Stimulated activated CD8-positive, alpha-beta memory T cell treated with anti-CD3 and anti-CD28 coated beads, Interleukin-4, amount 100 ng/mL, for 1 hour (primary cell): ENCODE measurements around the gene MAP6.
"Not testable (repeated sequence)": the region's sequence is repeated elsewhere in the genome, so short reads cannot be mapped to it uniquely, and the experiment has no call there.

Experiments
- DNase-seq, 2 donors: peaks; one replicate each; pipeline ENCODE4 v3.0.0-alpha.2; 2020; ENCODE audit warnings: low read depth in 2 of 2, low spot score in 1 of 2

MAP6 gene

DNA sequence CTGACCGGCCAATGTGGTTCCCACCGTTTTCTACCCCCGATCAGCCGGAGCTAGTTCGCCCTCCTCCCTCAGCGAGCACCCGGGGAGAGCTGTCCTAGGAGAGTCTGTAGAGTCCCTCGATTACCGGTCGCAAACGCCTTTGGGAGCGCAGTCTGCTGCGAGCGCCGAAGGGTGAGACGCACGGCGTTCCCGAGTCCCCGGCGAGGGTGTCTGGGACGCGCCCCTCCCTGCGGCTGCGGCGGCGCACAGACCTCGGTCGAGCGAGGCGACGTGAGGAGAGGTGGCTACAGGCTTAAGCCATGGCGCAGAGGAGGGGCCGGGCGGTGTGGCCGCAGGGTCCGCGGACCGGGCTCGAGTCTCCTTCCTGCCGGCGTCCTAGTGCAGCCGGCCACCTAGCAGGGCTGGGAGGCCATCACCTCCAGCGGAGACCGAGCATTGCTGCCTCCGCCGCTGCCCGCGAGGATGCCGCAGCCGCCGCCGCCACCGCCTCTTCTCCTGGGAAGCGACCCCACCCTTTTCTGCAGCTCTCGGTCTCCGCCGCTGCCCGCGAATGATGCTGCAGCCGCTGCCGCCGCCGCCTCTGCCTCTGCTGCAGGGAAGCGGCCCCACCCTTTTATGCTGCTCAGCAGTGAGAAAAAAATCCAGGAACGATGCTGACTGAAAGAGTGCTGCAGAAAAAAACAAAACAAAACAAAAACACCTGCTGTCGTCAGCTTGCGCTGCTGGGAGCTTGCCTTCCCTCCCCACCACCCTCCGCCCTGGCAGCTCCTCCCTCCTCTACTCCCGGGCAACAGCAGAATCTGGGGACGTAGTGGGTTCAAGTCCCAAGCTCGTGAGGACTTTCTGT is at the start of gene MAP6:
Gene MAP6 (minus strand): TSS at position 588 of the 847 bp plus-strand sequence. CDS start 669 bp downstream, outside the sequence.
- no peak for DNase-seq

GRCh38 chr11:75717608-75718418 is 49.0 kb upstream of the MAP6 start, which contains the start of gene MOGAT2:
Gene MOGAT2, plus strand, starts transcription at chr11:75717838. Its CDS starts 51 bp downstream, at chr11:75717889.
- DNase-seq: no peak

- no peak for DNase-seq
Observed at GRCh38 chr11:75716659-75717058, 47.8 kb upstream of the MAP6 start.

GRCh38 chr11:75715688-75716087 is 46.9 kb upstream of the MAP6 start:
- no peak for DNase-seq

DNA sequence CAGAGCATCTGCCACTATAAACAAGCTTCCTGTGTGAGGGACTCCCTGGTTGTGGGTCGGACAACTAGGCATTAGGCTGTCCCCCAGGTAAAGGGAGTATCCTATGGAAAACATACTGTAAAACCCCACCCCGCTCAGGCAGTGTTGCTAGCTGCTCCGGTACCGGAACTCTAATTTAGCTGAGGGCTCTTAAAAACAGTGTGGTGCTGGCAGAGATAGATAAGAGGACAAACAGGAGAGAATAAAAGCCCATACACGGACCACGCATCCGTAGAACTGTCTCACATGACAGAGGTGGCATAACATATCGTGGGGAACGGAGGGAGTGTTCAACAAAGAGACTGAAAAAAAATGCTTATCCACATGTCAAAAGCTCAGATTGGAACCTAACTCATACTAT is 45.4 kb upstream of the MAP6 start:
- DNase-seq: no peak

- peak; percentile 29 to 33 for DNase-seq
Observed at GRCh38 chr11:75706260-75706729, 37.5 kb upstream of the MAP6 start.

- DNase-seq: no peak
Observed at GRCh38 chr11:75705541-75705940, 36.7 kb upstream of the MAP6 start.

DNA sequence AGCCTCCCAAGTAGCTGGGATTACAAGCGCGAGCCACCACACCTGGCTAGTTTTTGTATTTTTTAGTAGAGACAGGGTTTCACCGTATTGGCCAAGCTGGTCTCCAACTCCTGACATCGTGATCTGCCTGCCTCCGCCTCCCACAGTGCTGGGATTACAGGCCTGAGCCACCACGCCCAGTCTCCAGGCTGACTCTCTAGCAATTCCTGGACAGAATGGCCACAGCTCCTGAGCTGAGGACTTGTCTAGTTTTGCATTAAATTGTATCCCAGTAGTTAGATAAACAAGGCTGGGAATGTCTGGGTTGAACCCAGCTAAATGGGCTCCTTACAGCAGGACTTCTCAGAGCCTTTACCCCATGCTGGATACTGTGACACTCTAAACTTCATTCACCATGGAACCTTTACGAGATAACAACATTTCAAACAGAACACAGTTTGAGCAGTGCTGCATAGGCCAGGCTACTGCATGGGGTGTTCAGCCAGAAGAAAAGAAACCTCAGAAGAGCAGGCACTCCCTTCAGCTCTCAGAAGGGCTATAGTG is 34.9 kb upstream of the MAP6 start:
- no peak for DNase-seq

GRCh38 chr11:75700940-75701339 is 32.1 kb upstream of the MAP6 start:
- DNase-seq: no peak

- no peak for DNase-seq
Observed at GRCh38 chr11:75697906-75698581, 29.2 kb upstream of the MAP6 start.

DNA sequence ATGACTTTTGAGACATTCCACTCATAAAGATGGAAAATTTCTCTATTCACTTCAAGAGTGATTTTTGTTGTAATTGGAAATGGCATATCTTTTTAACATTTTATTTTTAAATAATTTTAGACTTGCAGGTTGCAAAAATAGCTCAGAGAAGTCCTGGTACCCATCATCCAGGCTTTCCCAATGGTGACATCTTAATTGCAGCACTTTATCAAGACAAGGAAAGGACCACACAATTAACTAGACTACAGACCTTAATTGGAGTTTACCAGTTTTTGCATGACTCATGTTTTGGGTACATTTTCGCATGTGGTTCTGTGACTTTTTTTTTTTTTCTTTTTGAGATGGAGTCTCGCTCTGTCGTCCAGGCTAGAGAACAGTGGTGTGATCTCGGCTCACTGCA is 23.0 kb upstream of the MAP6 start:
- DNase-seq: no peak

DNA sequence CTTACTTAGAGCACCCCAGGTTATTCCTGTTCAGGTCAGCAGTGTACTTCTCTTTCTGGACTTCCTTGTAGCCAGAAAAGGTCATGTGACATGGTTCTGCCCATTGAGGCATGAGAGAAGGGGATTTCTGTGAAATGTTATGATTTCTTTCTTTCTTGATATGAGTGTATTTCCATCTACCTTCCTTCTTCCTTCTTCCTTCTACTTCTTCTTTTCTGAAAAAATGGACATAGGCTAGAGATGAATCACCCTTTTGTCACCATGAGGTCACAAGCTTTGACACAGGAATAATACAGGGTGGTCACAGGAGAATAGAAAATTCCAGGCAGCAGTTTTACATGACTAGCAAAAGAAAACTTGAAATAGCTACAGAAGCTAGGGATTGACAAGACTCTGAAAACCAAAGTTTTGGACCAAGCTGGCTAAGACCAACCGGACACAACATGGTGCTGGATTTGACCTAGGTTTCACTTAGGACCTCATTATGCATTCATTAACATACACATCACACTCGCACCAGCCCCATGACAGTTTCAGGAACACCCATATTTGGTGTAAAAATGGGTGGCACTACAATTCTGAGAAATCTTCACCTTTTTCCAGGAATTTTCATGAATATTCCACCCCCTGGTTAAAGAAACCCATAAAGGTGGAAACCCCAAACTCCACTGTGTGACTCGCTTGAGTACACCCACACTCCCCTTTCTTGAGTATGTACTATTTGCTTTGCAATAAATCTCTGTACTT is 21.2 kb upstream of the MAP6 start:
- DNase-seq: no peak

GRCh38 chr11:75683856-75684255 is 15.0 kb upstream of the MAP6 start:
- DNase-seq: not testable (repeated sequence)

GRCh38 chr11:75679566-75679965 is 10.7 kb upstream of the MAP6 start:
- DNase-seq: no peak

- DNase-seq: no peak
Observed at GRCh38 chr11:75678620-75679259, 9.9 kb upstream of the MAP6 start.

GRCh38 chr11:75677909-75678308 is 9.1 kb upstream of the MAP6 start:
- DNase-seq: no peak

DNA sequence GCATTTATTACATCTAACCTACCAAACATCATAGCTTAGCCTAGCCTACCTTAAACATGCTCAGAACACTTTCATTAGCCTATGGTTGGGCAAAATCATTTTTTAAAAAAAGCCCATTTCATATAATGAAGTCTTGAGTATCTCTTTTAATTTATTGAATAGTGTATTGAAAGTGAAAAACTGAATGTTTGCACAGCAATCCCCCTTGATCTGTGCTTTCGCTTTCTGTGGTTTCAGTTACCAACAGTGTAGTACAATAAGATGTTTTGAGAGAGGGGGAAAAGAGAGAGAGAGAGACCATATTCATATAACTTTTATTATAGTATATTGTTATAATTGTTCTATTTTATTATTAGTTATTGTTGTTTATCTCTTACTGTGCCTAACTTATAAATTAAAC is 8.4 kb upstream of the MAP6 start:
- no peak for DNase-seq

GRCh38 chr11:75673977-75674582 is 5.2 kb upstream of the MAP6 start:
- no peak for DNase-seq

GRCh38 chr11:75667831-75668450 is 897 bp downstream of the MAP6 start:
- no peak for DNase-seq
